WTC11 (cell line): ENCODE results near the gene TRIP10. TPM values are rescaled to one million over a fixed set of nuclear protein-coding genes. Genes with fewer than 3 reads are reported as not detected.

Experiments used
- ATAC-seq: fragments of 200-7000 bp; cut with Tn5 transposase; 2 replicates; pipeline ENCODE4 v1.10.0; 2021; ENCODE audit warnings: mild to moderate bottlenecking, moderate library complexity
- CTCF ChIA-PET: fragments of 300-600 bp; sonication (Branson Sonifier 250); formaldehyde crosslinking; loops from one replicate; lab custom pipeline; 2021; ENCODE audit warnings: antibody characterized with exemption; lab: Charles Lee
- POLR2A ChIA-PET: fragments of 350-600 bp; sonication (Branson Sonifier 250); formaldehyde crosslinking; loops from one replicate; lab custom pipeline; 2021; ENCODE audit warnings: antibody characterized with exemption; lab: Charles Lee
- DNase-seq: peaks from one replicate; pipeline ENCODE4 v3.0.0; 2021; ENCODE audit warnings: low spot score
- H3K27ac Mint-ChIP-seq: 2 replicates; pipeline ENCODE4 v1.8.0; 2021; ENCODE audit warnings: mixed read lengths
- H3K27me3 Mint-ChIP-seq: 2 replicates; pipeline ENCODE4 v1.8.0; 2021; ENCODE audit warnings: low read depth, mild to moderate bottlenecking, moderate library complexity, mixed read lengths
- H3K36me3 Mint-ChIP-seq: 2 replicates; pipeline ENCODE4 v1.8.0; 2021; ENCODE audit warnings: mixed read lengths
- H3K4me1 Mint-ChIP-seq: 2 replicates; pipeline ENCODE4 v1.8.0; 2022; ENCODE audit warnings: mixed read lengths
- H3K4me3 Mint-ChIP-seq: 2 replicates; pipeline ENCODE4 v1.8.0; 2021; ENCODE audit warnings: mild to moderate bottlenecking, moderate library complexity, mixed read lengths
- H3K9me3 Mint-ChIP-seq: 2 replicates; pipeline ENCODE4 v1.8.0; 2021; ENCODE audit warnings: mixed read lengths
- ATF1 ChIP-seq: sonication (generic); formaldehyde crosslinking; IDR thresholded peaks from 2 replicates; pipeline ENCODE4 v1.8.1; 2023; ENCODE audit warnings: mild to moderate bottlenecking, moderate library complexity, missing genetic modification reagents
- ATF3 ChIP-seq: sonication (generic); formaldehyde crosslinking; conservative IDR thresholded peaks from 2 replicates; pipeline ENCODE4 v1.8.1; 2022; ENCODE audit warnings: mild to moderate bottlenecking, missing genetic modification reagents
- CREB1 ChIP-seq: sonication (generic); formaldehyde crosslinking; IDR thresholded peaks from 2 replicates; pipeline ENCODE4 v1.8.0; 2023; ENCODE audit warnings: mild to moderate bottlenecking, missing genetic modification reagents
- ELF4 ChIP-seq: sonication (generic); formaldehyde crosslinking; IDR thresholded peaks from 2 replicates; pipeline ENCODE4 v1.8.1; 2022; ENCODE audit warnings: low read depth, mild to moderate bottlenecking, moderate library complexity, missing genetic modification reagents
- EMX1 ChIP-seq: fragments of 250-450 bp; sonication (Bioruptor Pico); IDR thresholded peaks from 2 replicates; pipeline ENCODE4 v1.8.0; 2021; ENCODE audit warnings: mild to moderate bottlenecking
- ESRRA ChIP-seq: sonication (generic); formaldehyde crosslinking; IDR thresholded peaks from 2 replicates; pipeline ENCODE4 v1.8.1; 2022; ENCODE audit warnings: mild to moderate bottlenecking, missing genetic modification reagents, borderline replicate concordance
- FOXJ3 ChIP-seq: sonication (generic); formaldehyde crosslinking; IDR thresholded peaks from 2 replicates; pipeline ENCODE4 v1.9.0; 2021; ENCODE audit warnings: missing genetic modification reagents, mild to moderate bottlenecking, borderline replicate concordance
- FOXP1 ChIP-seq: sonication (generic); formaldehyde crosslinking; IDR thresholded peaks from 2 replicates; pipeline ENCODE4 v1.8.0; 2022; ENCODE audit warnings: missing genetic modification reagents, mild to moderate bottlenecking, moderate library complexity, borderline replicate concordance
- FOXP4 ChIP-seq: sonication (generic); formaldehyde crosslinking; IDR thresholded peaks from 2 replicates; pipeline ENCODE4 v1.8.0; 2022; ENCODE audit warnings: mild to moderate bottlenecking, missing genetic modification reagents
- HMGXB4 ChIP-seq: sonication (generic); formaldehyde crosslinking; IDR thresholded peaks from 2 replicates; pipeline ENCODE4 v1.8.1; 2023; ENCODE audit warnings: mild to moderate bottlenecking, moderate library complexity, missing genetic modification reagents
- KAT7 ChIP-seq: sonication (generic); formaldehyde crosslinking; IDR thresholded peaks from 2 replicates; pipeline ENCODE4 v1.8.1; 2023; ENCODE audit warnings: missing genetic modification reagents, mild to moderate bottlenecking, borderline replicate concordance
- NFYB ChIP-seq: sonication (generic); formaldehyde crosslinking; conservative IDR thresholded peaks from 2 replicates; pipeline ENCODE4 v1.8.0; 2022; ENCODE audit warnings: low read depth, missing genetic modification reagents
- NR2C2 ChIP-seq: sonication (generic); formaldehyde crosslinking; IDR thresholded peaks from 2 replicates; pipeline ENCODE4 v1.8.0; 2022; ENCODE audit warnings: mild to moderate bottlenecking, missing genetic modification reagents
- PREB ChIP-seq: sonication (generic); formaldehyde crosslinking; IDR thresholded peaks from 2 replicates; pipeline ENCODE4 v1.8.1; 2022; ENCODE audit warnings: mild to moderate bottlenecking, missing genetic modification reagents, moderate library complexity, borderline replicate concordance
- SMAD4 ChIP-seq: sonication (generic); formaldehyde crosslinking; IDR thresholded peaks from 2 replicates; pipeline ENCODE4 v1.8.0; 2022; ENCODE audit warnings: mild to moderate bottlenecking, missing genetic modification reagents
- SP1 ChIP-seq: sonication (generic); formaldehyde crosslinking; conservative IDR thresholded peaks from 2 replicates; pipeline ENCODE4 v1.8.1; 2022; ENCODE audit warnings: missing genetic modification reagents
- ZBTB43 ChIP-seq: sonication (generic); formaldehyde crosslinking; IDR thresholded peaks from 2 replicates; pipeline ENCODE4 v1.8.1; 2023; ENCODE audit warnings: mild to moderate bottlenecking, missing genetic modification reagents
- ZNF532 ChIP-seq: fragments of 250-450 bp; sonication (Bioruptor Pico); IDR thresholded peaks from 2 replicates; pipeline ENCODE4 v1.9.0; 2021; ENCODE audit warnings: mild to moderate bottlenecking, borderline replicate concordance
- ZSCAN18 ChIP-seq: fragments of 250-450 bp; sonication (Bioruptor Pico); IDR thresholded peaks from 2 replicates; pipeline ENCODE4 v2.1.2; 2022; ENCODE audit warnings: mild to moderate bottlenecking, moderate library complexity
- total RNA-seq: library from RNA; stranded (reverse); gene quantifications from 3 replicates; pipeline ENCODE4 v1.2.3, GENCODE V29; 2021

Gene TRIP10
- total RNA-seq, 1 experiment from 2014 or later = 76.6 TPM

GRCh38 chr19:6731822-6732221 is 7.7 kb upstream of the TRIP10 start:
- TF ChIP-seq FOXP1 (CRISPR knock-in tag) = no peak
- no peak for TF ChIP-seq NR2C2
- TF ChIP-seq ATF1 (CRISPR knock-in tag) = no peak
- TF ChIP-seq KAT7 (CRISPR knock-in tag) = no peak
- no peak for TF ChIP-seq EMX1 (CRISPR knock-in tag)
- no peak for TF ChIP-seq SMAD4 (CRISPR knock-in tag)
- no peak for TF ChIP-seq HMGXB4 (CRISPR knock-in tag)
- TF ChIP-seq ATF3 (CRISPR knock-in tag) = no peak
- no peak for TF ChIP-seq ZNF532 (CRISPR knock-in tag)
- TF ChIP-seq SP1 (CRISPR knock-in tag) = no peak
- H3K9me3 Mint-ChIP-seq = 0 out of 2 replicates have a peak, but pooled peaks cover 6% of the 10 kb centered on the region
- peaks cover 21% of the 10 kb centered on the region for H3K4me1 Mint-ChIP-seq
- POLR2A ChIA-PET = no interaction called here
- DNase-seq (no peak), ATAC-seq (no peak)
- no peak overlapping the region for H3K27ac Mint-ChIP-seq
- H3K36me3 Mint-ChIP-seq = peaks cover 9% of the 10 kb centered on the region
- CTCF ChIA-PET = no interaction called here
- no peaks in the 10 kb centered on the region for H3K27me3 Mint-ChIP-seq
- H3K4me3 Mint-ChIP-seq = no peak overlapping the region

- H3K4me1 Mint-ChIP-seq = peaks cover 21% of the 10 kb centered on the region
These were observed 6.6 kb upstream of the TRIP10 start for GRCh38 chr19:6732803-6733337.

More at GRCh38 chr19:6732803-6733337, 6.6 kb upstream of the TRIP10 start:
- peaks cover 9% of the 10 kb centered on the region for H3K36me3 Mint-ChIP-seq
- TF ChIP-seq PREB (CRISPR knock-in tag) (no peak), ZSCAN18 (CRISPR knock-in tag) (no peak), ZBTB43 (no peak), ATF3 (CRISPR knock-in tag) (no peak), NFYB (CRISPR knock-in tag) (no peak), ESRRA (CRISPR knock-in tag) (no peak), FOXP4 (CRISPR knock-in tag) (no peak), ELF4 (CRISPR knock-in tag) (no peak), CREB1 (no peak), FOXJ3 (CRISPR knock-in tag) (no peak)
- ChIA-PET CTCF (interaction anchor here (0.6 to 1.9 kb wide), 16 partner anchors 8 to 336 kb away, joined by 3 to 10 read pairs (median 5); partner anchors contain the start of genes C3 and ZNF557), POLR2A (interaction anchor here (0.6 to 1.0 kb wide), 2 partner anchors 20 to 68 kb away, joined by 3 to 6 read pairs; no protein-coding TSS in a partner anchor)
- H3K4me3 Mint-ChIP-seq = no peak overlapping the region
- DNase-seq (no peak), ATAC-seq (no peak)
- no peaks in the 10 kb centered on the region for H3K27me3 Mint-ChIP-seq
- H3K9me3 Mint-ChIP-seq = no peaks in the 10 kb centered on the region
- no peak overlapping the region for H3K27ac Mint-ChIP-seq
